GM21515 (cell line): ENCODE measurements around the gene MYO1B.

ENCODE experiments used
- ATAC-seq: cut with Tn5 transposase; IDR thresholded peaks from one replicate; pipeline ENCODE4 v1.9.1; 2021; ENCODE audit not compliant: unreplicated experiment

MYO1B gene

GRCh38 chr2:191257934-191258333 is 12.7 kb downstream of the MYO1B start:
- ATAC-seq = no peak

GRCh38 chr2:191258996-191259395 is 13.8 kb downstream of the MYO1B start:
- ATAC-seq = no peak

- no peak for ATAC-seq
Observed at GRCh38 chr2:191262436-191262835, 17.2 kb downstream of the MYO1B start.

- no peak for ATAC-seq
Observed at GRCh38 chr2:191263050-191263449, 17.8 kb downstream of the MYO1B start.

GRCh38 chr2:191264647-191265081 is 19.5 kb downstream of the MYO1B start:
- ATAC-seq = no peak

- ATAC-seq = no peak
Observed at GRCh38 chr2:191265311-191266170, 20.3 kb downstream of the MYO1B start.

GRCh38 chr2:191266201-191266600 is 21.0 kb downstream of the MYO1B start:
- no peak for ATAC-seq

GRCh38 chr2:191268596-191268995 is 23.4 kb downstream of the MYO1B start:
- no peak for ATAC-seq

- no peak for ATAC-seq
Observed at GRCh38 chr2:191270306-191271161, 25.3 kb downstream of the MYO1B start.

- ATAC-seq = no peak
Observed at GRCh38 chr2:191272064-191272463, 26.9 kb downstream of the MYO1B start.

- ATAC-seq = no peak
Observed at GRCh38 chr2:191274413-191274815, 29.2 kb downstream of the MYO1B start.

- no peak for ATAC-seq
Observed at GRCh38 chr2:191276792-191277465, 31.7 kb downstream of the MYO1B start.

GRCh38 chr2:191280290-191280689 is 35.1 kb downstream of the MYO1B start:
- ATAC-seq = no peak

GRCh38 chr2:191280834-191281756 is 35.9 kb downstream of the MYO1B start:
- no peak for ATAC-seq

- no peak for ATAC-seq
Observed at GRCh38 chr2:191285252-191285651, 40.0 kb downstream of the MYO1B start.

GRCh38 chr2:191287820-191288219 is 42.6 kb downstream of the MYO1B start:
- ATAC-seq = no peak

- ATAC-seq = no peak
Observed at GRCh38 chr2:191289049-191289448, 43.8 kb downstream of the MYO1B start.

- no peak for ATAC-seq
Observed at GRCh38 chr2:191291471-191291870, 46.3 kb downstream of the MYO1B start.

GRCh38 chr2:191292869-191293268 is 47.7 kb downstream of the MYO1B start:
- no peak for ATAC-seq

- no peak for ATAC-seq
Observed at GRCh38 chr2:191295088-191295487, 49.9 kb downstream of the MYO1B start.
